IMR-90 (cell line): ENCODE measurements around the gene PPP1R16B. TPM values are rescaled to one million over a fixed set of nuclear protein-coding genes. Genes with fewer than 3 reads are reported as not detected.

Experiments
- ATAC-seq: fragments of 200-7000 bp; cut with Tn5 transposase; 2 replicates; pipeline ENCODE4 v1.9.1; 2020; ENCODE audit warnings: low read depth, mild to moderate bottlenecking, moderate library complexity
- BruUV-seq: library from RNA; stranded (reverse); fragments of 400-500 nt; replicated peaks from 2 replicates; lab custom pipeline; 2021; lab: Mats Ljungman, UMichigan
- CTCF ChIA-PET: fragments of 300-600 bp; formaldehyde crosslinking; extraction: SDS; loops from one replicate; lab custom pipeline; 2021; ENCODE audit warnings: antibody characterized with exemption; lab: Yijun Ruan, JAX
- POLR2A ChIA-PET: fragments of 300-600 bp; sonication (Branson Sonifier 250); formaldehyde crosslinking; loops from one replicate; lab custom pipeline; 2022; ENCODE audit warnings: antibody characterized with exemption; ENCODE audit not compliant: unreplicated experiment; lab: Charles Lee
- DNase-seq: peaks from one replicate; pipeline ENCODE4 v3.0.0; 2013
- H2AFZ ChIP-seq: replicated peaks from 2 replicates; pipeline ENCODE3; 2013; ENCODE audit warnings: low read length, mild to moderate bottlenecking; ENCODE audit not compliant: poor library complexity
- H2AK5ac ChIP-seq: 2 replicates; pipeline ENCODE4 v1.6.1; 2013; ENCODE audit warnings: low read depth, low read length, inconsistent platforms
- H2AK9ac ChIP-seq: replicated peaks from 2 replicates; pipeline ENCODE3; 2013; ENCODE audit warnings: mild to moderate bottlenecking, low read depth, low read length, moderate library complexity; ENCODE audit not compliant: poor library complexity
- H2BK120ac ChIP-seq: 2 replicates; pipeline ENCODE4 v1.6.1; 2013; ENCODE audit warnings: low read depth, low read length, inconsistent platforms
- H2BK15ac ChIP-seq: 3 replicates; pipeline ENCODE4 v1.6.1; 2013; ENCODE audit warnings: low read depth, low read length, inconsistent platforms
- H2BK20ac ChIP-seq: 2 replicates; pipeline ENCODE4 v1.6.1; 2013; ENCODE audit warnings: low read depth, mild to moderate bottlenecking, inconsistent platforms, low read length, moderate library complexity
- H2BK5ac ChIP-seq: 2 replicates; pipeline ENCODE4 v1.6.1; 2013; ENCODE audit warnings: mild to moderate bottlenecking, low read depth, low read length, inconsistent platforms; ENCODE audit not compliant: poor library complexity, severe bottlenecking
- H3K14ac ChIP-seq: replicated peaks from 2 replicates; pipeline ENCODE4 v1.6.1; 2013; ENCODE audit warnings: low read depth, low read length, inconsistent platforms
- H3K18ac ChIP-seq: 2 replicates; pipeline ENCODE4 v1.6.1; 2013; ENCODE audit warnings: low read depth, low read length, control low read depth
- H3K23ac ChIP-seq: 2 replicates; pipeline ENCODE4 v1.6.1; 2013; ENCODE audit warnings: low read depth, low read length, inconsistent platforms
- H3K27ac ChIP-seq: 2 replicates; pipeline ENCODE4 v1.5.1; 2013; ENCODE audit warnings: mild to moderate bottlenecking, control low read depth, low read length; ENCODE audit not compliant: insufficient read depth
- H3K27me3 ChIP-seq: 2 replicates; pipeline ENCODE4 v1.6.1; 2013; ENCODE audit warnings: low read length; ENCODE audit not compliant: control insufficient read depth, insufficient read depth
- H3K36me3 ChIP-seq: 2 replicates; pipeline ENCODE4 v1.6.1; 2013; ENCODE audit warnings: low read length, mixed read lengths; ENCODE audit not compliant: control insufficient read depth, insufficient read depth
- H3K4ac ChIP-seq: 2 replicates; pipeline ENCODE4 v1.6.1; 2013; ENCODE audit warnings: low read depth, low read length, inconsistent platforms
- H3K4me1 ChIP-seq: 2 replicates; pipeline ENCODE4 v1.6.1; 2013; ENCODE audit warnings: low read length, mixed read lengths; ENCODE audit not compliant: control insufficient read depth, insufficient read depth
- H3K4me2 ChIP-seq: 2 replicates; pipeline ENCODE4 v1.6.1; 2013; ENCODE audit warnings: low read depth, mild to moderate bottlenecking, control low read depth, low read length, moderate library complexity
- H3K4me3 ChIP-seq: 2 replicates; pipeline ENCODE4 v1.5.1; 2013; ENCODE audit warnings: low read depth, mild to moderate bottlenecking, control low read depth, low read length, moderate library complexity; ENCODE audit not compliant: insufficient read depth
- H3K56ac ChIP-seq: 2 replicates; pipeline ENCODE4 v1.6.1; 2013; ENCODE audit warnings: low read length, inconsistent platforms; ENCODE audit not compliant: insufficient read depth; ENCODE audit errors: extremely low read depth
- H3K79me1 ChIP-seq, 2 experiments: 2 replicates each; pipeline ENCODE4 v1.6.1; 2013; ENCODE audit warnings: low read length in 2 of 2, inconsistent platforms in 1 of 2, low read depth in 1 of 2
- H3K9ac ChIP-seq: 2 replicates; pipeline ENCODE4 v1.6.1; 2013; ENCODE audit warnings: low read depth, low read length, control low read depth
- H3K9me1 ChIP-seq: 2 replicates; pipeline ENCODE4 v1.6.1; 2013; ENCODE audit warnings: low read length, inconsistent platforms; ENCODE audit not compliant: insufficient read depth
- H3K9me3 ChIP-seq: 2 replicates; pipeline ENCODE4 v1.6.1; 2013; ENCODE audit warnings: low read length; ENCODE audit not compliant: control insufficient read depth, insufficient read depth
- H4K20me1 ChIP-seq: 2 replicates; pipeline ENCODE4 v1.6.1; 2013; ENCODE audit warnings: low read length, inconsistent platforms; ENCODE audit not compliant: insufficient read depth
- H4K5ac ChIP-seq: 2 replicates; pipeline ENCODE4 v1.6.1; 2013; ENCODE audit warnings: mild to moderate bottlenecking, low read depth, low read length, control low read depth
- H4K8ac ChIP-seq, 2 experiments: 2 replicates each; pipeline ENCODE4 v1.6.1; 2013; ENCODE audit warnings: low read depth in 2 of 2, low read length in 2 of 2, control low read depth in 1 of 2, inconsistent platforms in 1 of 2
- H4K91ac ChIP-seq: 2 replicates; pipeline ENCODE4 v1.6.1; 2013; ENCODE audit warnings: low read depth, low read length, inconsistent platforms; ENCODE audit not compliant: insufficient read depth
- BHLHE40 ChIP-seq: fragments of 150-350 bp; IDR thresholded peaks from 2 replicates; pipeline ENCODE4 v1.6.1; 2016; ENCODE audit warnings: mild to moderate bottlenecking, low read depth, low read length
- CEBPB ChIP-seq: IDR thresholded peaks from 2 replicates; pipeline ENCODE4 v1.6.1; 2012; ENCODE audit warnings: low read depth, low read length, improper control_type of control experiment
- CHD1 ChIP-seq: IDR thresholded peaks from 2 replicates; pipeline ENCODE4 v1.6.1; 2012; ENCODE audit warnings: low read depth, low read length, improper control_type of control experiment
- FOS ChIP-seq: fragments of 150-350 bp; IDR thresholded peaks from 2 replicates; pipeline ENCODE4 v1.6.1; 2016; ENCODE audit warnings: low read depth, low read length
- MAFK ChIP-seq: IDR thresholded peaks from 2 replicates; pipeline ENCODE4 v1.6.1; 2012; ENCODE audit warnings: low read depth, low read length, improper control_type of control experiment
- MAZ ChIP-seq: IDR thresholded peaks from 2 replicates; pipeline ENCODE4 v1.6.1; 2012; ENCODE audit warnings: low read depth, mild to moderate bottlenecking, low read length, improper control_type of control experiment, moderate library complexity, borderline replicate concordance
- MXI1 ChIP-seq: IDR thresholded peaks from 2 replicates; pipeline ENCODE4 v1.6.1; 2012; ENCODE audit warnings: low read depth, mild to moderate bottlenecking, low read length, moderate library complexity, borderline replicate concordance
- NFE2L2 ChIP-seq: fragments of 150-350 bp; IDR thresholded peaks from 2 replicates; pipeline ENCODE4 v1.6.1; 2016; ENCODE audit warnings: low read depth, mild to moderate bottlenecking, low read length
- POLR2A ChIP-seq: IDR thresholded peaks from 2 replicates; pipeline ENCODE4 v1.6.1; 2012; ENCODE audit warnings: mild to moderate bottlenecking, low read depth, low read length
- RAD21 ChIP-seq: IDR thresholded peaks from 2 replicates; pipeline ENCODE4 v1.6.1; 2012; ENCODE audit warnings: low read length, improper control_type of control experiment
- RCOR1 ChIP-seq: IDR thresholded peaks from 2 replicates; pipeline ENCODE4 v1.6.1; 2012; ENCODE audit warnings: mild to moderate bottlenecking, low read length, improper control_type of control experiment; ENCODE audit not compliant: insufficient replicate concordance
- RFX5 ChIP-seq: IDR thresholded peaks from 2 replicates; pipeline ENCODE4 v1.8.0; 2012; ENCODE audit warnings: low read depth, mild to moderate bottlenecking, low read length, moderate library complexity
- SMC3 ChIP-seq: fragments of 150-350 bp; IDR thresholded peaks from 2 replicates; pipeline ENCODE4 v1.6.1; 2016; ENCODE audit warnings: low read depth, mild to moderate bottlenecking, antibody characterized with exemption, low read length, moderate library complexity
- WGBS, 2 experiments: methylation state at CpG; one replicate each; pipeline versions ENCODE4 v1.1.5 to v1.1.7; 2013; ENCODE audit warnings: missing lambda C conversion rate in 2 of 2; ENCODE audit not compliant: insufficient read length in 1 of 2; ENCODE audit errors: extremely low coverage in 2 of 2; 5-methylcytosine and 5-hydroxymethylcytosine counted together
- dilution Hi-C: fragments of 300-500 bp; cut with HindIII; formaldehyde crosslinking; loops from one replicate; pipeline ENCODE4 v1.14.3; 2018; ENCODE audit warnings: low sequenced_read_pairs; ENCODE audit not compliant: unreplicated experiment
- in situ Hi-C: fragments of 300-500 bp; cut with MboI; formaldehyde crosslinking; loops from 3 replicates; pipeline ENCODE4 v1.14.3; 2019; ENCODE audit warnings: low sequenced_read_pairs, inconsistent platforms, mixed read lengths
- intact Hi-C: fragments of 100-400 bp; cut with micrococcal nuclease; formaldehyde crosslinking; loops from 2 replicates; pipeline ENCODE4 v1.10.0; 2022
- polyA plus RNA-seq, 3 experiments: library from polyadenylated mRNA; depleted of rRNA; stranded (reverse); fragments of >200 nt; gene quantifications; 2 replicates each; pipeline ENCODE4 v1.2.3, GENCODE V29; 2012; ENCODE audit warnings: low replicate concordance in 1 of 3
- total RNA-seq: library from RNA; depleted of rRNA; stranded (reverse); fragments of >200 nt; gene quantifications from 2 replicates; pipeline ENCODE4 v1.2.3, GENCODE V29; 2012
- TF ChIP-seq, protein P1 (sequence below): conservative IDR thresholded peaks from 2 replicates; pipeline ENCODE4 v1.5.1; 2012; ENCODE audit warnings: mild to moderate bottlenecking, low read depth, low read length, improper control_type of control experiment
- TF ChIP-seq, protein P2 (sequence below): fragments of 150-350 bp; IDR thresholded peaks from 2 replicates; pipeline ENCODE4 v1.6.1; 2016; ENCODE audit warnings: low read depth, mild to moderate bottlenecking, low read length, moderate library complexity, borderline replicate concordance
- TF ChIP-seq, protein P3 (sequence below): fragments of 150-350 bp; IDR thresholded peaks from 2 replicates; pipeline ENCODE4 v1.6.1; 2017; ENCODE audit warnings: mild to moderate bottlenecking, antibody characterized with exemption, low read length, low read depth

Gene PPP1R16B
- total and polyA plus RNA-seq, 2 of the 4 experiments (the other 2 are of a cell fraction) = not detected

GRCh38 chr20:38841570-38841969 lies 36.1 kb downstream of the PPP1R16B start:
- no peaks in the 10 kb centered on the region for H3K36me3 ChIP-seq
- in situ Hi-C loops (loop anchor here (25.0 kb wide), 1 partner anchor 104 kb away; the partner anchor contains the start of gene ACTR5), dilution Hi-C loops (no loop called here), intact Hi-C loops (no loop called here)
- H3K9me3 ChIP-seq = no peaks in the 10 kb centered on the region
- no peak overlapping the region for H4K8ac ChIP-seq
- CTCF ChIA-PET = no interaction called here
- H2AFZ ChIP-seq = no peak overlapping the region
- no peaks in the 10 kb centered on the region for H4K20me1 ChIP-seq
- no peak overlapping the region for H3K4ac ChIP-seq
- no peak overlapping the region for H3K56ac ChIP-seq
- POLR2A ChIA-PET = no interaction called here
- H3K23ac ChIP-seq = no peak overlapping the region
- no peak overlapping the region for H3K4me3 ChIP-seq
- no peak overlapping the region for H3K27ac ChIP-seq
- H3K27me3 ChIP-seq = peaks cover 8% of the 10 kb centered on the region
- TF ChIP-seq MAZ (no peak), MXI1 (no peak), RCOR1 (no peak), FOS (no peak), SMC3 (no peak), CHD1 (no peak), RAD21 (no peak), BHLHE40 (no peak), POLR2A (no peak), NFE2L2 (no peak), MAFK (no peak), RFX5 (no peak), CEBPB (no peak)
- TF ChIP-seq, protein P1, sequence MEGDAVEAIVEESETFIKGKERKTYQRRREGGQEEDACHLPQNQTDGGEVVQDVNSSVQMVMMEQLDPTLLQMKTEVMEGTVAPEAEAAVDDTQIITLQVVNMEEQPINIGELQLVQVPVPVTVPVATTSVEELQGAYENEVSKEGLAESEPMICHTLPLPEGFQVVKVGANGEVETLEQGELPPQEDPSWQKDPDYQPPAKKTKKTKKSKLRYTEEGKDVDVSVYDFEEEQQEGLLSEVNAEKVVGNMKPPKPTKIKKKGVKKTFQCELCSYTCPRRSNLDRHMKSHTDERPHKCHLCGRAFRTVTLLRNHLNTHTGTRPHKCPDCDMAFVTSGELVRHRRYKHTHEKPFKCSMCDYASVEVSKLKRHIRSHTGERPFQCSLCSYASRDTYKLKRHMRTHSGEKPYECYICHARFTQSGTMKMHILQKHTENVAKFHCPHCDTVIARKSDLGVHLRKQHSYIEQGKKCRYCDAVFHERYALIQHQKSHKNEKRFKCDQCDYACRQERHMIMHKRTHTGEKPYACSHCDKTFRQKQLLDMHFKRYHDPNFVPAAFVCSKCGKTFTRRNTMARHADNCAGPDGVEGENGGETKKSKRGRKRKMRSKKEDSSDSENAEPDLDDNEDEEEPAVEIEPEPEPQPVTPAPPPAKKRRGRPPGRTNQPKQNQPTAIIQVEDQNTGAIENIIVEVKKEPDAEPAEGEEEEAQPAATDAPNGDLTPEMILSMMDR = no peak
- TF ChIP-seq, protein P2, sequence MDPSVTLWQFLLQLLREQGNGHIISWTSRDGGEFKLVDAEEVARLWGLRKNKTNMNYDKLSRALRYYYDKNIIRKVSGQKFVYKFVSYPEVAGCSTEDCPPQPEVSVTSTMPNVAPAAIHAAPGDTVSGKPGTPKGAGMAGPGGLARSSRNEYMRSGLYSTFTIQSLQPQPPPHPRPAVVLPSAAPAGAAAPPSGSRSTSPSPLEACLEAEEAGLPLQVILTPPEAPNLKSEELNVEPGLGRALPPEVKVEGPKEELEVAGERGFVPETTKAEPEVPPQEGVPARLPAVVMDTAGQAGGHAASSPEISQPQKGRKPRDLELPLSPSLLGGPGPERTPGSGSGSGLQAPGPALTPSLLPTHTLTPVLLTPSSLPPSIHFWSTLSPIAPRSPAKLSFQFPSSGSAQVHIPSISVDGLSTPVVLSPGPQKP = no peak
- TF ChIP-seq, protein P3, sequence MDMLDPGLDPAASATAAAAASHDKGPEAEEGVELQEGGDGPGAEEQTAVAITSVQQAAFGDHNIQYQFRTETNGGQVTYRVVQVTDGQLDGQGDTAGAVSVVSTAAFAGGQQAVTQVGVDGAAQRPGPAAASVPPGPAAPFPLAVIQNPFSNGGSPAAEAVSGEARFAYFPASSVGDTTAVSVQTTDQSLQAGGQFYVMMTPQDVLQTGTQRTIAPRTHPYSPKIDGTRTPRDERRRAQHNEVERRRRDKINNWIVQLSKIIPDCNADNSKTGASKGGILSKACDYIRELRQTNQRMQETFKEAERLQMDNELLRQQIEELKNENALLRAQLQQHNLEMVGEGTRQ = no peak
- no peak for ATAC-seq
- no peak overlapping the region for H4K91ac ChIP-seq
- H3K4me2 ChIP-seq = no peak overlapping the region
- no peaks in the 10 kb centered on the region for H3K9me1 ChIP-seq
- no peak overlapping the region for H2BK5ac ChIP-seq
- no peaks in the 10 kb centered on the region for H3K4me1 ChIP-seq
- H3K79me1 ChIP-seq = no peaks in the 10 kb centered on the region
- H3K14ac ChIP-seq = no peak overlapping the region
- H2BK15ac ChIP-seq = no peak overlapping the region
- H3K9ac ChIP-seq = no peak overlapping the region
- no peak overlapping the region for H3K18ac ChIP-seq
- WGBS, 2 experiments = no CpG with 5 or more reads among the region's 2 CpGs
- no peak overlapping the region for H2AK5ac ChIP-seq
- no peak overlapping the region for H2BK120ac ChIP-seq
- DNase-seq = no peak
- BruUV-seq = no TSS peak
- no peak overlapping the region for H4K5ac ChIP-seq
- H2AK9ac ChIP-seq = no peak overlapping the region
- no peak overlapping the region for H2BK20ac ChIP-seq
